Measurements from ENCODE around the gene SYT17. TPM values are rescaled to one million over a fixed set of nuclear protein-coding genes. Genes with fewer than 3 reads are reported as not detected.
A peak's percentile ranks its signal among the peaks of the same experiment; 100 is the strongest.

The SYT17 gene
- total RNA-seq, 1 experiment from 2014 or later = 10.3 TPM

GRCh38 chr16:19284207-19284606 is 116.2 kb downstream of the SYT17 start (continued):
- TF ChIP-seq, protein P1, sequence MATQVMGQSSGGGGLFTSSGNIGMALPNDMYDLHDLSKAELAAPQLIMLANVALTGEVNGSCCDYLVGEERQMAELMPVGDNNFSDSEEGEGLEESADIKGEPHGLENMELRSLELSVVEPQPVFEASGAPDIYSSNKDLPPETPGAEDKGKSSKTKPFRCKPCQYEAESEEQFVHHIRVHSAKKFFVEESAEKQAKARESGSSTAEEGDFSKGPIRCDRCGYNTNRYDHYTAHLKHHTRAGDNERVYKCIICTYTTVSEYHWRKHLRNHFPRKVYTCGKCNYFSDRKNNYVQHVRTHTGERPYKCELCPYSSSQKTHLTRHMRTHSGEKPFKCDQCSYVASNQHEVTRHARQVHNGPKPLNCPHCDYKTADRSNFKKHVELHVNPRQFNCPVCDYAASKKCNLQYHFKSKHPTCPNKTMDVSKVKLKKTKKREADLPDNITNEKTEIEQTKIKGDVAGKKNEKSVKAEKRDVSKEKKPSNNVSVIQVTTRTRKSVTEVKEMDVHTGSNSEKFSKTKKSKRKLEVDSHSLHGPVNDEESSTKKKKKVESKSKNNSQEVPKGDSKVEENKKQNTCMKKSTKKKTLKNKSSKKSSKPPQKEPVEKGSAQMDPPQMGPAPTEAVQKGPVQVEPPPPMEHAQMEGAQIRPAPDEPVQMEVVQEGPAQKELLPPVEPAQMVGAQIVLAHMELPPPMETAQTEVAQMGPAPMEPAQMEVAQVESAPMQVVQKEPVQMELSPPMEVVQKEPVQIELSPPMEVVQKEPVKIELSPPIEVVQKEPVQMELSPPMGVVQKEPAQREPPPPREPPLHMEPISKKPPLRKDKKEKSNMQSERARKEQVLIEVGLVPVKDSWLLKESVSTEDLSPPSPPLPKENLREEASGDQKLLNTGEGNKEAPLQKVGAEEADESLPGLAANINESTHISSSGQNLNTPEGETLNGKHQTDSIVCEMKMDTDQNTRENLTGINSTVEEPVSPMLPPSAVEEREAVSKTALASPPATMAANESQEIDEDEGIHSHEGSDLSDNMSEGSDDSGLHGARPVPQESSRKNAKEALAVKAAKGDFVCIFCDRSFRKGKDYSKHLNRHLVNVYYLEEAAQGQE (IDR thresholded peaks at IDR 0.05; ENCODE audit: low read depth) = no peak
- TF ChIP-seq CEBPB (IDR thresholded peaks at IDR 0.05; ENCODE audit: low read depth) = no peak; the same call in 1 of the 2 replicates
- no peak for TF ChIP-seq EZH2phosphoT487 (IDR thresholded peaks at IDR 0.05; ENCODE audit: borderline replicate concordance)
- TF ChIP-seq EZH2 (IDR thresholded peaks at IDR 0.05) = no peak
- TF ChIP-seq ELF1 (IDR thresholded peaks at IDR 0.05; ENCODE audit: borderline replicate concordance, low read depth) = no peak
- peak; percentile 28 for TF ChIP-seq TCF7L2 (IDR thresholded peaks at IDR 0.05; ENCODE audit: borderline replicate concordance, extremely low read depth, insufficient read depth, insufficient read length)
- TF ChIP-seq SP1 (IDR thresholded peaks at IDR 0.05; ENCODE audit: low read depth) = peak; percentile 61
- peak; percentile 32; the same call in 1 of the 2 replicates for TF ChIP-seq SIN3A (IDR thresholded peaks at IDR 0.05; ENCODE audit: low read depth)
- no peak for TF ChIP-seq SRF (IDR thresholded peaks at IDR 0.05; ENCODE audit: low read depth)
- peak; percentile 63 for TF ChIP-seq JUND (IDR thresholded peaks at IDR 0.05)
- TF ChIP-seq YY1 (IDR thresholded peaks at IDR 0.05; ENCODE audit: extremely low read depth, insufficient replicate concordance, low read depth, low read length) = no peak
- peak; percentile 66 for TF ChIP-seq FOSL1 (IDR thresholded peaks at IDR 0.05; ENCODE audit: low read depth)
- TF ChIP-seq, protein P2, sequence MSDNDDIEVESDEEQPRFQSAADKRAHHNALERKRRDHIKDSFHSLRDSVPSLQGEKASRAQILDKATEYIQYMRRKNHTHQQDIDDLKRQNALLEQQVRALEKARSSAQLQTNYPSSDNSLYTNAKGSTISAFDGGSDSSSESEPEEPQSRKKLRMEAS (IDR thresholded peaks at IDR 0.05) = peak; percentile 52
- TF ChIP-seq POLR2AphosphoS5 (IDR thresholded peaks at IDR 0.05; ENCODE audit: low read depth, low read length) = 0 out of 2 replicates have a peak, but pooled peaks have one; percentile 34
- no peak for TF ChIP-seq ZFX (IDR thresholded peaks at IDR 0.05)
- TF ChIP-seq RAD21 (IDR thresholded peaks at IDR 0.05; ENCODE audit: low read depth) = no peak
- TF ChIP-seq ZNF274 (IDR thresholded peaks at IDR 0.05; ENCODE audit: low read depth, low read length) = no peak
- no peak for TF ChIP-seq POLR2A (IDR thresholded peaks at IDR 0.05; ENCODE audit: borderline replicate concordance, extremely low read depth, insufficient read depth, insufficient read length)
